Measurements from ENCODE around the gene GATAD2A. TPM values are rescaled to one million over a fixed set of nuclear protein-coding genes. Genes with fewer than 3 reads are reported as not detected.
"Not testable (repeated sequence)": the region's sequence is repeated elsewhere in the genome, so short reads cannot be mapped to it uniquely, and the experiment has no call there.

GATAD2A gene
- total RNA-seq, 1 donor from 2014 or later = 75.6 TPM

GRCh38 chr19:19466201-19466600 is 60.7 kb downstream of the GATAD2A start:
- DNase-seq (ENCODE audit: extremely low spot score, unreplicated experiment) = no peak
- Mint-ChIP-seq H3K27me3 (ENCODE audit: unreplicated experiment) (no peaks in the 10 kb centered on the region), H3K36me3 (ENCODE audit: unreplicated experiment) (peaks cover 42% of the 10 kb centered on the region), H3K4me3 (ENCODE audit: unreplicated experiment) (no peak overlapping the region), H3K27ac (ENCODE audit: unreplicated experiment) (peak overlapping the region; percentile 18), H3K4me1 (ENCODE audit: unreplicated experiment) (peaks cover 45% of the 10 kb centered on the region), H3K9me3 (ENCODE audit: unreplicated experiment) (peaks cover 12% of the 10 kb centered on the region)
- TF ChIP-seq CTCF (IDR thresholded peaks at IDR 0.05) = no peak

- DNase-seq (ENCODE audit: extremely low spot score, unreplicated experiment) = no peak
- peaks cover 44% of the 10 kb centered on the region for H3K36me3 Mint-ChIP-seq (ENCODE audit: unreplicated experiment)
- no peak for TF ChIP-seq CTCF (IDR thresholded peaks at IDR 0.05)
- H3K4me1 Mint-ChIP-seq (ENCODE audit: unreplicated experiment) = peaks cover 33% of the 10 kb centered on the region
- no peak overlapping the region for H3K4me3 Mint-ChIP-seq (ENCODE audit: unreplicated experiment)
- H3K27me3 Mint-ChIP-seq (ENCODE audit: unreplicated experiment) = no peaks in the 10 kb centered on the region
- H3K27ac Mint-ChIP-seq (ENCODE audit: unreplicated experiment) = no peak overlapping the region
- peaks cover 12% of the 10 kb centered on the region for H3K9me3 Mint-ChIP-seq (ENCODE audit: unreplicated experiment)
These were observed 63.1 kb downstream of the GATAD2A start for GRCh38 chr19:19468424-19469050.

- Mint-ChIP-seq H3K27ac (ENCODE audit: unreplicated experiment) (no peak overlapping the region), H3K4me3 (ENCODE audit: unreplicated experiment) (no peak overlapping the region), H3K36me3 (ENCODE audit: unreplicated experiment) (peaks cover 40% of the 10 kb centered on the region), H3K9me3 (ENCODE audit: unreplicated experiment) (peaks cover 12% of the 10 kb centered on the region), H3K4me1 (ENCODE audit: unreplicated experiment) (peaks cover 25% of the 10 kb centered on the region), H3K27me3 (ENCODE audit: unreplicated experiment) (no peaks in the 10 kb centered on the region)
- TF ChIP-seq CTCF (IDR thresholded peaks at IDR 0.05) = no peak
- DNase-seq (ENCODE audit: extremely low spot score, unreplicated experiment) = no peak
These were observed 65.1 kb downstream of the GATAD2A start for GRCh38 chr19:19470579-19470978.

GRCh38 chr19:19471682-19472081 is 66.2 kb downstream of the GATAD2A start:
- no peak for TF ChIP-seq CTCF (IDR thresholded peaks at IDR 0.05)
- Mint-ChIP-seq H3K36me3 (ENCODE audit: unreplicated experiment) (peaks cover 30% of the 10 kb centered on the region), H3K9me3 (ENCODE audit: unreplicated experiment) (peaks cover 12% of the 10 kb centered on the region), H3K4me3 (ENCODE audit: unreplicated experiment) (no peak overlapping the region), H3K4me1 (ENCODE audit: unreplicated experiment) (peaks cover 26% of the 10 kb centered on the region), H3K27ac (ENCODE audit: unreplicated experiment) (peak overlapping the region; percentile 60), H3K27me3 (ENCODE audit: unreplicated experiment) (no peaks in the 10 kb centered on the region)
- DNase-seq (ENCODE audit: extremely low spot score, unreplicated experiment) = no peak

- Mint-ChIP-seq H3K27ac (ENCODE audit: unreplicated experiment) (peak overlapping the region; percentile 60), H3K4me1 (ENCODE audit: unreplicated experiment) (peaks cover 26% of the 10 kb centered on the region), H3K9me3 (ENCODE audit: unreplicated experiment) (peaks cover 12% of the 10 kb centered on the region), H3K36me3 (ENCODE audit: unreplicated experiment) (peaks cover 26% of the 10 kb centered on the region)
- H3K4me3 Mint-ChIP-seq (ENCODE audit: unreplicated experiment); DNase-seq (ENCODE audit: extremely low spot score, unreplicated experiment); H3K27me3 Mint-ChIP-seq (ENCODE audit: unreplicated experiment): not testable (repeated sequence)
These were observed 66.6 kb downstream of the GATAD2A start for GRCh38 chr19:19472106-19472505.
